OCI-LY7 (cell line): ENCODE results near the gene CPNE5. TPM values are rescaled to one million over a fixed set of nuclear protein-coding genes. Genes with fewer than 3 reads are reported as not detected.

Experiments
- Bru-seq: library from RNA; stranded (reverse); fragments of 400-500 nt; gene quantifications from one replicate; lab custom pipeline; 2021; lab: Mats Ljungman, UMichigan
- BruChase-seq, 2 experiments: library from RNA; stranded (reverse); fragments of 400-500 nt; gene quantifications; one replicate each; lab custom pipeline; 2021; lab: Mats Ljungman, UMichigan
- BruUV-seq: library from RNA; stranded (reverse); fragments of 400-500 nt; replicated peaks from 2 replicates; lab custom pipeline; 2021; lab: Mats Ljungman, UMichigan
- CTCF ChIA-PET: fragments of 300-600 bp; sonication (Branson Sonifier 250); formaldehyde crosslinking; loops from one replicate; lab custom pipeline; 2022; ENCODE audit warnings: antibody characterized with exemption; ENCODE audit not compliant: unreplicated experiment; lab: Charles Lee
- POLR2A ChIA-PET: fragments of 300-600 bp; sonication (Branson Sonifier 250); formaldehyde crosslinking; loops from one replicate; lab custom pipeline; 2022; ENCODE audit warnings: antibody characterized with exemption; lab: Charles Lee
- DNase-seq: peaks from one replicate; pipeline ENCODE4 v3.0.0-alpha.2; 2015; ENCODE audit warnings: low spot score
- H2AFZ ChIP-seq: fragments of 200-600 bp; sonication (generic), shearing (Covaris generic); 2 replicates; pipeline ENCODE4 v1.6.1; 2014; ENCODE audit warnings: mild to moderate bottlenecking, antibody characterized with exemption, low read length, moderate library complexity
- H3K27ac ChIP-seq: fragments of 200-600 bp; sonication (generic); 2 replicates; pipeline ENCODE4 v1.5.1; 2014; ENCODE audit warnings: mixed run types, low read depth, mild to moderate bottlenecking, moderate library complexity, low read length, inconsistent platforms; ENCODE audit not compliant: poor library complexity, severe bottlenecking
- H3K36me3 ChIP-seq: fragments of 200-600 bp; sonication (generic); 2 replicates; pipeline ENCODE4 v1.6.1; 2014; ENCODE audit warnings: mild to moderate bottlenecking, antibody characterized with exemption, low read length, moderate library complexity, mixed read lengths; ENCODE audit not compliant: insufficient read depth
- H3K4me1 ChIP-seq: fragments of 200-600 bp; sonication (generic); 2 replicates; pipeline ENCODE4 v1.5.1; 2014; ENCODE audit warnings: mild to moderate bottlenecking, low read length; ENCODE audit not compliant: insufficient read depth, poor library complexity, severe bottlenecking
- H3K4me2 ChIP-seq: fragments of 200-600 bp; sonication (generic); 2 replicates; pipeline ENCODE4 v1.6.1; 2014; ENCODE audit warnings: mild to moderate bottlenecking, low read length
- H3K4me3 ChIP-seq: fragments of 200-600 bp; sonication (generic); 2 replicates; pipeline ENCODE4 v1.5.1; 2014; ENCODE audit warnings: mild to moderate bottlenecking, low read depth, low read length; ENCODE audit not compliant: poor library complexity, severe bottlenecking
- H3K79me2 ChIP-seq: fragments of 200-600 bp; sonication (generic); 2 replicates; pipeline ENCODE4 v1.6.1; 2016; ENCODE audit warnings: low read depth, mild to moderate bottlenecking, low read length, moderate library complexity, mixed read lengths; ENCODE audit not compliant: insufficient read depth
- H3K9me2 ChIP-seq: fragments of 200-600 bp; sonication (generic); 2 replicates; pipeline ENCODE4 v1.6.1; 2016; ENCODE audit warnings: mild to moderate bottlenecking, low read length, mixed read lengths; ENCODE audit not compliant: insufficient read depth
- H3K9me3 ChIP-seq: fragments of 200-600 bp; sonication (generic); 2 replicates; pipeline ENCODE4 v1.6.1; 2014; ENCODE audit warnings: mild to moderate bottlenecking, mixed run types, low read length, mixed read lengths
- H4K20me1 ChIP-seq: fragments of 200-600 bp; sonication (generic); 2 replicates; pipeline ENCODE4 v1.6.1; 2014; ENCODE audit warnings: mild to moderate bottlenecking, antibody characterized with exemption, low read length, moderate library complexity, mixed read lengths; ENCODE audit not compliant: insufficient read depth
- CTCF ChIP-seq: fragments of 200-600 bp; sonication (generic); conservative IDR thresholded peaks from 2 replicates; pipeline ENCODE4 v1.5.1; 2014; ENCODE audit warnings: mild to moderate bottlenecking, antibody characterized with exemption, low read length, moderate library complexity, mixed read lengths
- EZH2phosphoT487 ChIP-seq: fragments of 200-600 bp; sonication (generic); IDR thresholded peaks from 2 replicates; pipeline ENCODE4 v1.6.1; 2018; ENCODE audit warnings: low read depth, borderline replicate concordance, mild to moderate bottlenecking, mixed run types, antibody characterized with exemption, low read length, moderate library complexity, mixed read lengths
- intact Hi-C: fragments of 100-400 bp; cut with micrococcal nuclease; formaldehyde crosslinking; loops from one replicate; pipeline ENCODE4 v1.10.0; 2022; ENCODE audit not compliant: unreplicated experiment
- long read RNA-seq: library from polyadenylated mRNA; stranded (forward); transcript quantifications from one replicate; pipeline ENCODE4 v2.0.0, GENCODE V29; 2022
- total RNA-seq, 2 experiments: library from RNA; depleted of rRNA in 1 of 2; stranded (reverse); fragments of >200 nt in 1 of 2; shearing (Covaris generic) in 1 of 2; gene quantifications; 2 replicates each; pipeline ENCODE4 v1.2.3, GENCODE V29; 2014 to 2022

Gene CPNE5
- total RNA-seq (2014; rRNA removed; shearing (Covaris generic)): 25.3 and 37.7 TPM in 2 replicates
- 70.7 and 89.8 TPM in 2 replicates for total RNA-seq (2022)
- Bru-seq, nascent RNA: percentile 47 among the genes with signal in this experiment
- BruChase-seq, experiment 1, labeled RNA remaining after a 6-hour chase: percentile 55 among the genes with signal in this experiment
- BruChase-seq, experiment 2, labeled RNA remaining after a 2-hour chase: percentile 56 among the genes with signal in this experiment
- long read RNA-seq, transcript CPNE5-204 (9 exons, 857 nt): minor isoform, 22 of 106 reads
- long read RNA-seq, transcript CPNE5-202 (10 exons, 2,542 nt): major isoform, 23 of 106 reads
- long read RNA-seq, partial matches to known transcripts: 29 of 106 reads
- long read RNA-seq, other reads (novel, unspliced or antisense): 29 of 106 reads

- H4K20me1 ChIP-seq: no peaks in the 10 kb centered on the region
- H3K36me3 ChIP-seq: no peaks in the 10 kb centered on the region
- H3K4me2 ChIP-seq: peak within 1 kb of the TSS; percentile 46; the same call in 1 of the 2 replicates
- no peaks in the 10 kb centered on the region for H3K9me2 ChIP-seq
- ChIA-PET POLR2A (no interaction called here), CTCF (interaction anchor here (0.6 kb wide), 1 partner anchor 109 kb away, joined by 3 read pairs; no protein-coding TSS in a partner anchor)
- DNase-seq: no peak
- intact Hi-C loops: no loop called here
- TF ChIP-seq EZH2phosphoT487: no peak
- no peak for TF ChIP-seq CTCF
- no peak within 1 kb of the TSS for H3K27ac ChIP-seq
- no peaks in the 10 kb centered on the region for H3K9me3 ChIP-seq
- no peaks in the 10 kb centered on the region for H3K4me1 ChIP-seq
- no TSS peak for BruUV-seq
- H2AFZ ChIP-seq: no peak within 1 kb of the TSS
- H3K4me3 ChIP-seq: peak within 1 kb of the TSS; percentile 38
- H3K79me2 ChIP-seq: no peaks in the 10 kb centered on the region
Observed at GRCh38 chr6:36838896-36839748, at the start of gene CPNE5. TSS of gene CPNE5 (minus strand) at chr6:36839444. CDS start at chr6:36839377, 67 bp downstream.

- DNase-seq: no peak
- intact Hi-C loops: loop anchor here (5.0 kb wide), 1 partner anchor 214 kb away; no protein-coding TSS in a partner anchor
- no peaks in the 10 kb centered on the region for H3K9me2 ChIP-seq
- H3K4me1 ChIP-seq: peaks cover 24% of the 10 kb centered on the region
- H3K36me3 ChIP-seq: no peaks in the 10 kb centered on the region; the same call in 1 of the 2 replicates
- H2AFZ ChIP-seq: no peak overlapping the region
- no peaks in the 10 kb centered on the region for H3K9me3 ChIP-seq
- peaks cover 21% of the 10 kb centered on the region; the same call in 1 of the 2 replicates for H3K79me2 ChIP-seq
- no peak for TF ChIP-seq EZH2phosphoT487
- no peak for TF ChIP-seq CTCF
- ChIA-PET POLR2A (interaction anchor here (0.7 to 1.7 kb wide), 3 partner anchors 9 to 14 kb away, joined by 4 to 8 read pairs (median 5); partner anchors contain the start of gene PPIL1), CTCF (interaction anchor here (0.6 kb wide), 1 partner anchor 140 kb away, joined by 3 read pairs; no protein-coding TSS in a partner anchor)
- no peaks in the 10 kb centered on the region for H4K20me1 ChIP-seq
- H3K27ac ChIP-seq: no peak overlapping the region
- no TSS peak for BruUV-seq
- no peak overlapping the region for H3K4me2 ChIP-seq
- no peak overlapping the region for H3K4me3 ChIP-seq
Observed at GRCh38 chr6:36888115-36888643, 48.9 kb upstream of the CPNE5 start.
